PFSK-1 (cell line): ENCODE data around the gene CTBP1.

Experiments
- FOXP2 ChIP-seq: optimal IDR thresholded peaks from 2 replicates; pipeline ENCODE3; 2011; ENCODE audit warnings: borderline replicate concordance, control low read depth, inconsistent platforms; ENCODE audit not compliant: insufficient read depth; ENCODE audit errors: extremely low read length, extremely low read depth
- POLR2AphosphoS5 ChIP-seq: IDR thresholded peaks from 2 replicates; pipeline ENCODE4 v1.6.1; 2012; ENCODE audit warnings: low read depth, mild to moderate bottlenecking, control low read depth, low read length, moderate library complexity
- SIN3A ChIP-seq: IDR thresholded peaks from 2 replicates; pipeline ENCODE4 v1.6.1; 2012; ENCODE audit warnings: mild to moderate bottlenecking, low read length, moderate library complexity, borderline replicate concordance; ENCODE audit not compliant: insufficient read depth
- TAF1 ChIP-seq: IDR thresholded peaks from 2 replicates; pipeline ENCODE4 v1.6.1; 2012; ENCODE audit warnings: low read length, control low read depth, borderline replicate concordance; ENCODE audit not compliant: insufficient read depth
- TF ChIP-seq, protein P1 (sequence below), 2 experiments: IDR thresholded peaks; 2 replicates each; pipeline versions ENCODE4 v1.6.1 to v1.8.0; 2011 to 2012; ENCODE audit warnings: low read depth in 2 of 2, low read length in 2 of 2, control low read depth in 1 of 2, inconsistent platforms in 1 of 2, mild to moderate bottlenecking in 1 of 2, moderate library complexity in 1 of 2; ENCODE audit not compliant: insufficient read depth in 1 of 2

The CTBP1 gene

DNA sequence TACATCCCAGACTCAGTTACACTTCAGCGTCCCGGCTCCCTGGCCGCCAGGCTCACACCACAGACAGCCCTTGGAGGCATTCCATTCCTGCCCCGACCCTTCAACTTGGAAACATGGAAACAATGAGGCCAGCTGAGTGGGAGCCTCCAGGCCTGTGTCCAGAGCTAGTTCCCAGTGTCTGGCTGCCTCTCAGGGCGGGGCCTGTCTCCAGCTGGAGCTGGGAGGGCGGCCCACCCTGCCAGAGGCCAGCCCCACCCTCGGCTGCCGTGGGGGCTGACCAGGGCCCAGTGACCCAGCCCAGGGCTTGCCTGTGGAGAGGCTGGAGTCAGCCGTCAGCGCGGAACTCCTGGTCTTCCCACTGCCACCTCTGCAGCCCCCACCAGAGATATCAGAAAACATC, 39.1 kb downstream of the CTBP1 start:
- TF ChIP-seq POLR2AphosphoS5 = no peak
- no peak for TF ChIP-seq FOXP2
- TF ChIP-seq, protein P1, sequence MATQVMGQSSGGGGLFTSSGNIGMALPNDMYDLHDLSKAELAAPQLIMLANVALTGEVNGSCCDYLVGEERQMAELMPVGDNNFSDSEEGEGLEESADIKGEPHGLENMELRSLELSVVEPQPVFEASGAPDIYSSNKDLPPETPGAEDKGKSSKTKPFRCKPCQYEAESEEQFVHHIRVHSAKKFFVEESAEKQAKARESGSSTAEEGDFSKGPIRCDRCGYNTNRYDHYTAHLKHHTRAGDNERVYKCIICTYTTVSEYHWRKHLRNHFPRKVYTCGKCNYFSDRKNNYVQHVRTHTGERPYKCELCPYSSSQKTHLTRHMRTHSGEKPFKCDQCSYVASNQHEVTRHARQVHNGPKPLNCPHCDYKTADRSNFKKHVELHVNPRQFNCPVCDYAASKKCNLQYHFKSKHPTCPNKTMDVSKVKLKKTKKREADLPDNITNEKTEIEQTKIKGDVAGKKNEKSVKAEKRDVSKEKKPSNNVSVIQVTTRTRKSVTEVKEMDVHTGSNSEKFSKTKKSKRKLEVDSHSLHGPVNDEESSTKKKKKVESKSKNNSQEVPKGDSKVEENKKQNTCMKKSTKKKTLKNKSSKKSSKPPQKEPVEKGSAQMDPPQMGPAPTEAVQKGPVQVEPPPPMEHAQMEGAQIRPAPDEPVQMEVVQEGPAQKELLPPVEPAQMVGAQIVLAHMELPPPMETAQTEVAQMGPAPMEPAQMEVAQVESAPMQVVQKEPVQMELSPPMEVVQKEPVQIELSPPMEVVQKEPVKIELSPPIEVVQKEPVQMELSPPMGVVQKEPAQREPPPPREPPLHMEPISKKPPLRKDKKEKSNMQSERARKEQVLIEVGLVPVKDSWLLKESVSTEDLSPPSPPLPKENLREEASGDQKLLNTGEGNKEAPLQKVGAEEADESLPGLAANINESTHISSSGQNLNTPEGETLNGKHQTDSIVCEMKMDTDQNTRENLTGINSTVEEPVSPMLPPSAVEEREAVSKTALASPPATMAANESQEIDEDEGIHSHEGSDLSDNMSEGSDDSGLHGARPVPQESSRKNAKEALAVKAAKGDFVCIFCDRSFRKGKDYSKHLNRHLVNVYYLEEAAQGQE (IDR thresholded peaks at IDR 0.05; ENCODE audit: insufficient read depth in 1 of 2, low read depth in 2 of 2, low read length in 2 of 2) = no peak
- no peak for TF ChIP-seq TAF1
- TF ChIP-seq SIN3A = no peak

DNA sequence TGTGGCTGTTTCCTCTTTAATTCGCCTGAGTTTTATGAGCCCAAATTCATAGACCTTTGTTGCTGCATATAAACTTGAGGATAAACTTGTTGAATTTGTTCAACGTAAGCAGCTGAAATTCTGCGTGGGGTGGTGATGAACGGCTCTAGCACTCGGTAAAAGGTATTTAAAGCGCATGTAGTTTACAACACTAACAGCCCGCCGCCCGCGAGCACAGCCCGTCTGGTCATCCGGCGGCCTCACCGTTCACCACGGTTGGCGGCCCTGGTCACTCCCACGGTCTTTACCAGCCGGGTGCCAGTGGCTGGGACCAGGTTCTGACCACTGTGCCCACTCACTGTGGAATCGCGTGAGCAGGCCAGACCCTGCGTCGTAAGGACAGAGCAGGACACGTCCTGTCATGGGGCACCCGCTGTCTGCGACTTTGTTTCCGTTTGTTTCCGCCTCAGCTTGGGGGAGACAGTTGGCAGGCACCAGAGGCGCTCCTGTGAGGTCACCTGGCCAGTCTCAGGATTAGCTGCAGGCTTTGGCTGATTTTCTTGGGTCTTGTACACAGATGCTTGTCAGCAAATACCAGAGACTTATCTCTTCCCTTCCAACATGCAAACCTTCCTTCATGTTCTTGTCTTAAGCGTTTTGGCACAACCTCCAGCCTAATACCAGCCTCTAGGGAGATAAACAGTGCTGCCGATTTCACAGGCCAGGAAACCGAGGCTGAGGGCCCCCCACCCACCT, 39.8 kb downstream of the CTBP1 start:
- TF ChIP-seq POLR2AphosphoS5 (no peak), FOXP2 (no peak), SIN3A (no peak), TAF1 (no peak)
- TF ChIP-seq, protein P1 (IDR thresholded peaks at IDR 0.05; ENCODE audit: insufficient read depth in 1 of 2, low read depth in 2 of 2, low read length in 2 of 2) = no peak

DNA sequence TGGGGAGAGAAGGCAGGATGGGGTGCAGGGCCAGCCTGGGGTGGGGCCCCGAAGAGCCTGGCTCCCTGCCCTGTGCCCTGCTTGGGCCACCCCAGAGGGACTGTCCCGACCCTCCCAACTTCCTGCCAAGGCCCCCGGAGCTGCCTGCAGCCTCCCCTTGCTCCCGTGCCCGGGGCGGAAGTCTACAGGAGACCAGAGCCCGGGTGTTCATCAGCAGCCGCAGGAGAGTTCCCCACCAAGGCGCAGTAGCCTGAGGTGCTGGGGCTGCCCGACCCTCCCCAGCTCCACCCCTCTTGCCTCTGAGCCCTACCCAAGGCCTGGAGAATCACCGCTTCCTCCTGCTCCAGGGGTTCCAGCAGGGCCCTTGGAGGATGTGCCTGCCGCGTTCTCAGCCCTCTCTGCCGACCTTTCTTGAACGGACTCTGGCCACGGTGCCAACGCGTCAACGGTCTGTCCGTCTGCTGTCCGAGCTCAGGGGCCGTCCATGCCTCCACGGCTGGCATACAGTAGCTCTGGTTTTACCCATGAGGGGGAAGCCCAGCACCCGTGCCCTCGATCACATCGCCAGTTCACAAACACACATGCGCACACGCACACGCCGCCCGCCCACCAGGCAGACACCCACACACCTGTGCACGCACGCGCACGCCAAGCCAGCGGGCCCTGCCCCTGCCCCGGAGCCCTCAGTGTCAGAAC, 40.5 kb downstream of the CTBP1 start:
- no peak for TF ChIP-seq TAF1
- TF ChIP-seq, protein P1 (IDR thresholded peaks at IDR 0.05; ENCODE audit: insufficient read depth in 1 of 2, low read depth in 2 of 2, low read length in 2 of 2) = no peak
- TF ChIP-seq FOXP2 = no peak
- TF ChIP-seq POLR2AphosphoS5 = no peak
- no peak for TF ChIP-seq SIN3A

DNA sequence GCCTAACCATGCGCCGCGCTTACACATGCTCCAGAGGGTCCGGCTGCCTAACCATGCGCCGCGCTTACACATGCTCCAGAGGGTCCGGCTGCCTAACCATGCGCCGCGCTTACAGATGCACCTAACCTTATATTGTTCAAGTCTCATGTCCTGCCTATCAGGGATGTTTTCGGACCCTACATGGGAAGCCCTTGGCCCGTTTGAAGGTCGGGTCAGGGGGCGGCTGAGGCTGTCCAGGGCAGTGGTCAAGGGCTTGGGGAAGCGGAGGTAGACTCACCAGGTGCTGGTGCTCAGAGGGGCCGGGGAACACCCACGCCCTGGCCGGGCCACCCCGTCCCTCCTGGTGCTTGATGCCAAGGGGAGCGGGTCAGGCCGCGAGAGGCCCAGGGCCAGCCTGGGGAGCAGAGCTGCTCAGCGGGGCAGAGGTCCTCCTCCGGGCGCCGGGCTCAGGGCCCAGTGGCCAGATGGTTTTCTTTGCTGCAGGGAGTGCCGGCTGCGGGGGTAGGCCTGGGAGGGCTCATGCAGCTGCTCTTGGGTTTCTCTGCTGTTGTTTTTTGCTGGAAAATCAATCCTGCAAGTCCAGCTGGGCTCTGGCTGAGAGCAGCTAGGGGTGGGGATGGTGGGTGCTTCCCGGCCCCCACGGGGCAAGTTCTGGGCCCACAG, 41.2 kb downstream of the CTBP1 start:
- TF ChIP-seq TAF1 (no peak), FOXP2 (no peak), SIN3A (no peak), POLR2AphosphoS5 (no peak)

DNA sequence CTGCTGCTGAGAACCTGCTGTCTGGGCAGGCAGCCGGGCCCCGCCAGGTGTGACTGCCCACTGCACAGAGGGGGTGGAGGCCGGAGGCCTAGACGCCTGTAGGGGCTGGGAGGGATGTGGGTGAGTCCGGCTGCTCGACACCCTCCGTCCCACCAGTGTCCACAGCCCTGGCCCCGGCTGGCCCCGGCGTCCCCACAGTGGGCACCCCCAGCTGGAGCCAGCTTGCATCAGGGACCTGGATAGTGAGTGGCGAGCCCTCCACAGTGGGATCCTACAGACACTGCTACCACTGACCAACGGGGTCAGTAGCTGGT, 41.8 kb downstream of the CTBP1 start:
- TF ChIP-seq TAF1 (no peak), SIN3A (no peak), POLR2AphosphoS5 (no peak), FOXP2 (no peak)
- TF ChIP-seq, protein P1 (IDR thresholded peaks at IDR 0.05; ENCODE audit: insufficient read depth in 1 of 2, low read depth in 2 of 2, low read length in 2 of 2) = no peak
